HepG2 (cell line): ENCODE data around the gene FNDC3B. TPM values are rescaled to one million over a fixed set of nuclear protein-coding genes. Genes with fewer than 3 reads are reported as not detected.

Experiments
- CC2D1A ChIP-seq: sonication (generic); formaldehyde crosslinking; IDR thresholded peaks from 2 replicates; pipeline ENCODE4 v1.8.1; 2023; ENCODE audit warnings: mild to moderate bottlenecking, missing genetic modification reagents
- CHD4 ChIP-seq: fragments of 200-600 bp; sonication (generic); IDR thresholded peaks from 2 replicates; pipeline ENCODE4 v1.7.0; 2017; ENCODE audit warnings: mild to moderate bottlenecking, low read length, borderline replicate concordance
- GMEB2 ChIP-seq: IDR thresholded peaks from 2 replicates; pipeline ENCODE4 v1.6.1; 2016; ENCODE audit warnings: missing biosample characterization, missing genetic modification reagents, low read depth
- KAT2B ChIP-seq: fragments of 150-350 bp; IDR thresholded peaks from 2 replicates; pipeline ENCODE4 v1.6.1; 2014; ENCODE audit warnings: low read depth, low read length, borderline replicate concordance
- MEIS2 ChIP-seq: sonication (generic); formaldehyde crosslinking; IDR thresholded peaks from 2 replicates; pipeline ENCODE4 v1.9.0; 2021; ENCODE audit warnings: mild to moderate bottlenecking, missing genetic modification reagents
- MTA1 ChIP-seq: sonication (generic); formaldehyde crosslinking; IDR thresholded peaks from 2 replicates; pipeline ENCODE4 v1.4.0; 2020; ENCODE audit warnings: missing genetic modification reagents, mild to moderate bottlenecking, borderline replicate concordance
- PAXIP1 ChIP-seq: sonication (generic); formaldehyde crosslinking; conservative IDR thresholded peaks from 2 replicates; pipeline ENCODE4 v1.4.0; 2020; ENCODE audit warnings: mild to moderate bottlenecking, missing genetic modification reagents, moderate library complexity
- PHF20 ChIP-seq: sonication (generic); formaldehyde crosslinking; IDR thresholded peaks from 2 replicates; pipeline ENCODE4 v1.5.0; 2020; ENCODE audit warnings: mild to moderate bottlenecking, missing genetic modification reagents
- RAD51 ChIP-seq: fragments of 450-650 bp; IDR thresholded peaks from 2 replicates; pipeline ENCODE4 v1.6.1; 2016; ENCODE audit warnings: borderline replicate concordance
- UBTF ChIP-seq: sonication (generic); formaldehyde crosslinking; IDR thresholded peaks from 2 replicates; pipeline ENCODE4 v1.4.0; 2020; ENCODE audit warnings: mild to moderate bottlenecking, missing genetic modification reagents
- USF2 ChIP-seq, 2 experiments: sonication (generic) in 1 of 2; formaldehyde crosslinking in 1 of 2; IDR thresholded peaks; 2 replicates each; pipeline versions ENCODE4 v1.5.1 to v1.6.1; 2011 to 2020; ENCODE audit warnings: borderline replicate concordance in 1 of 2, low read depth in 1 of 2, low read length in 1 of 2, mild to moderate bottlenecking in 1 of 2, missing genetic modification reagents in 1 of 2, moderate library complexity in 1 of 2
- ZNF274 ChIP-seq: sonication (generic); formaldehyde crosslinking; IDR thresholded peaks from 2 replicates; pipeline ENCODE4 v1.5.1; 2020; ENCODE audit warnings: mild to moderate bottlenecking, missing genetic modification reagents
- ZNF296 ChIP-seq: sonication (generic); formaldehyde crosslinking; conservative IDR thresholded peaks from 2 replicates; pipeline ENCODE4 v1.5.0; 2020; ENCODE audit warnings: mild to moderate bottlenecking, missing genetic modification reagents
- ZNF484 ChIP-seq: sonication (generic); formaldehyde crosslinking; IDR thresholded peaks from 2 replicates; pipeline ENCODE4 v1.5.1; 2020; ENCODE audit warnings: mild to moderate bottlenecking, low read depth, missing genetic modification reagents, borderline replicate concordance
- ZNF572 ChIP-seq: sonication (generic); formaldehyde crosslinking; IDR thresholded peaks from 2 replicates; pipeline ENCODE4 v1.5.1; 2020; ENCODE audit warnings: mild to moderate bottlenecking, missing genetic modification reagents
- ZNF670 ChIP-seq: sonication (generic); formaldehyde crosslinking; IDR thresholded peaks from 2 replicates; pipeline ENCODE4 v1.8.0; 2022; ENCODE audit warnings: mild to moderate bottlenecking, missing genetic modification reagents, borderline replicate concordance
- ZNF749 ChIP-seq: sonication (generic); formaldehyde crosslinking; IDR thresholded peaks from 2 replicates; pipeline ENCODE4 v1.8.0; 2022; ENCODE audit warnings: mild to moderate bottlenecking, missing genetic modification reagents, moderate library complexity, borderline replicate concordance
- ZNF782 ChIP-seq: sonication (generic); formaldehyde crosslinking; IDR thresholded peaks from 2 replicates; pipeline ENCODE4 v1.4.0; 2020; ENCODE audit warnings: missing genetic modification reagents, mild to moderate bottlenecking, borderline replicate concordance
- polyA plus RNA-seq, 8 experiments: library from polyadenylated mRNA; depleted of rRNA in 3 of 8; stranded (reverse) in 7 of 8; unstranded in 1 of 8; fragments of >200 nt; fragmentation: Illumina TruSeq in 4 of 8; extraction: Trizol in 4 of 8; gene quantifications; 2 replicates each; pipeline versions ENCODE4 v1.2.1 to v1.2.3, GENCODE V29; 2011 to 2016; ENCODE audit warnings: low read depth in 4 of 8, missing spikeins in 1 of 8, mixed read lengths in 1 of 8; ENCODE audit not compliant: insufficient read depth in 1 of 8
- total RNA-seq, 5 experiments: library from RNA; depleted of rRNA; stranded (reverse); fragments of >200 nt; fragmentation: Illumina TruSeq; extraction: Trizol; gene quantifications; 2 replicates each; pipeline ENCODE4 v1.2.3, GENCODE V29; 2016; ENCODE audit warnings: low read depth in 1 of 5

Gene FNDC3B
- total and polyA plus RNA-seq, 2 of the 13 experiments (the other 11 are each of a cell fraction or from before 2014, with no cell fraction given) = 74.8 to 103 TPM

- peak; percentile 97 for TF ChIP-seq PAXIP1
- no peak for TF ChIP-seq GMEB2 (CRISPR knock-in tag)
- no peak for TF ChIP-seq ZNF749 (CRISPR knock-in tag)
- TF ChIP-seq ZNF572 (CRISPR knock-in tag) = no peak
- no peak for TF ChIP-seq ZNF782
- TF ChIP-seq ZNF296 (CRISPR knock-in tag) = no peak
- no peak for TF ChIP-seq PHF20 (CRISPR knock-in tag)
- peak; percentile 55; the same call in 1 of the 2 replicates for TF ChIP-seq MTA1 (CRISPR knock-in tag)
- TF ChIP-seq USF2 (IDR thresholded peaks at IDR 0.05; ENCODE audit: low read depth, low read length) = no peak
- no peak for TF ChIP-seq USF2 (CRISPR knock-in tag; IDR thresholded peaks at IDR 0.05; ENCODE audit: borderline replicate concordance)
- no peak for TF ChIP-seq ZNF484 (CRISPR knock-in tag)
- peak; percentile 40; the same call in 1 of the 2 replicates for TF ChIP-seq ZNF274
- TF ChIP-seq CHD4 = 0 out of 2 replicates have a peak, but pooled peaks have one; percentile 37
- peak; percentile 61 for TF ChIP-seq UBTF
- no peak for TF ChIP-seq KAT2B
- peak; percentile 54; the same call in 1 of the 2 replicates for TF ChIP-seq ZNF670 (CRISPR knock-in tag)
- TF ChIP-seq RAD51 = no peak
- TF ChIP-seq CC2D1A = no peak
- TF ChIP-seq MEIS2 = peak; percentile 99
Observed at GRCh38 chr3:172140499-172141391, 101.4 kb downstream of the FNDC3B start (continued).
